Pancreas (tissue), 10 donors: ENCODE data around the gene PDZD7. TPM values are rescaled to one million over a fixed set of nuclear protein-coding genes. Genes with fewer than 3 reads are reported as not detected.
A peak's percentile ranks its signal among the peaks of the same experiment; 100 is the strongest.

ENCODE experiments used
- ATAC-seq, 4 donors: fragments of 200-7000 bp; cut with Tn5 transposase; one replicate each; pipeline versions ENCODE4 v1.8.0 to v1.9.1; 2020; ENCODE audit warnings: mild to moderate bottlenecking in 4 of 4, moderate library complexity in 4 of 4
- DNase-seq, 6 donors: peaks; one replicate each; pipeline ENCODE4 v3.0.0-alpha.2; 2020
- FAIRE-seq: peaks from 2 replicates; lab custom pipeline; 2012; peaks lifted over from hg19 to GRCh38; lab: Jason Lieb, UNC
- H3K27ac ChIP-seq, 4 donors: fragments of 200-600 bp; sonication (generic); 1 replicate in 3 of 4; 2 replicates in 1 of 4; pipeline versions ENCODE4 v1.5.0 to v1.8.0; 2020
- H3K27me3 ChIP-seq, 4 donors: fragments of 200-600 bp; one replicate each; pipeline ENCODE4 v1.8.0; 2021
- H3K36me3 ChIP-seq, 3 donors: fragments of 200-600 bp; sonication (generic) in 1 of 3; one replicate each; pipeline versions ENCODE4 v1.5.0 to v1.8.0; 2020 to 2021
- H3K4me1 ChIP-seq, 3 donors: fragments of 200-600 bp; one replicate each; pipeline ENCODE4 v1.8.0; 2021
- H3K4me3 ChIP-seq, 4 donors: fragments of 200-600 bp; sonication (generic) in 2 of 4; one replicate each; pipeline versions ENCODE4 v1.5.0 to v1.8.0; 2020 to 2021
- H3K9me3 ChIP-seq, 4 donors: fragments of 200-600 bp; one replicate each; pipeline ENCODE4 v1.8.0; 2021
- CTCF ChIP-seq, 4 donors: fragments of 200-600 bp; sonication (generic) in 3 of 4; IDR thresholded peaks; one replicate each; pipeline versions ENCODE4 v1.5.0 to v1.8.0; 2021; ENCODE audit warnings: antibody characterized with exemption in 4 of 4
- WGBS, 2 donors: extraction: QIAGEN DNeasy Blood & Tissue Kit; methylation state at CpG; one replicate each; pipeline ENCODE4 v1.1.7; 2013; 5-methylcytosine and 5-hydroxymethylcytosine counted together
- intact Hi-C, 3 donors: fragments of 100-400 bp; cut with DNase I; formaldehyde crosslinking; loops; one replicate each; pipeline versions ENCODE4 v1.11.1 to v1.14.2; 2022
- polyA plus RNA-seq, 2 donors: library from polyadenylated mRNA; stranded (reverse); fragments of 200-250 nt; gene quantifications; one replicate each; pipeline ENCODE4 v1.2.3, GENCODE V29; 2013
- total RNA-seq, 6 donors: library from RNA; stranded (reverse); fragmentation: NEBNext Ultra II Directional in 4 of 6; extraction: Animal tissue kit (Norgen Biotek cat#: 25700) in 4 of 6; gene quantifications; one replicate each; pipeline versions ENCODE4 v1.2.1 to v1.2.4, GENCODE V29; 2021 to 2023
- donor health status: healthy with polysubstance abuse.
- donor health status: DM: no; HTN: no; CAD: no; lungs with moderate emphysema.
- donor health status: DM: no; HTN: no; CAD: no.
- donor health status: control.
- donor health status: control.
- donor health status: Bipolar disorder and iron deficiency.
- donor health status: DM: yes; HTN: yes; CAD: no.
- donor health status: DM: no; HTN: no; CAD: no.
- donor health status: DM: no; HTN: no; CAD: no.
- donor health status: DM: yes; HTN: yes; CAD: no.

Gene PDZD7
- total and polyA plus RNA-seq, 8 donors, result 0.18 to 0.99 (median 0.38) TPM

- Histone ChIP-seq H3K9me3 (no peaks in the 10 kb centered on the region), H3K36me3 (peaks cover 0 to 13% (median 9%) of the 10 kb centered on the region in 3 donors), H3K27me3 (no peaks in the 10 kb centered on the region), H3K27ac (no peak overlapping the region), H3K4me3 (no peak overlapping the region), H3K4me1 (peaks cover 0 to 3% (median 0%) of the 10 kb centered on the region in 3 donors)
- FAIRE-seq, result no peak
- no peak for ATAC-seq
- intact Hi-C loops, result no loop called here
- no peak for TF ChIP-seq CTCF (IDR thresholded peaks at IDR 0.05)
- no peak for DNase-seq
- WGBS, 2 donors, result 54% methylated on average over 13 of the region's 13 CpGs
Measured at GRCh38 chr10:101007915-101008822, 22.8 kb downstream of the PDZD7 start.

- no peak overlapping the region for H3K4me3 ChIP-seq
- H3K27ac ChIP-seq, result no peak overlapping the region
- H3K27me3 ChIP-seq, result no peaks in the 10 kb centered on the region
- WGBS, 2 donors, result 77 to 85% methylated on average over 11 of the region's 11 CpGs
- H3K4me1 ChIP-seq, result no peaks in the 10 kb centered on the region
- ATAC-seq, result peak in 1 of 4 donors; percentile 20
- intact Hi-C loops, result no loop called here
- H3K9me3 ChIP-seq, result no peaks in the 10 kb centered on the region
- no peak for FAIRE-seq
- peaks cover 0 to 13% (median 9%) of the 10 kb centered on the region in 3 donors for H3K36me3 ChIP-seq
- TF ChIP-seq CTCF (IDR thresholded peaks at IDR 0.05), result no peak
- DNase-seq, result peak in 2 of 6 donors; percentile 42 to 43
Measured at GRCh38 chr10:101007099-101007711, 23.7 kb downstream of the PDZD7 start.

- 90% methylated on average over 32 to 33 of the region's 33 CpGs for WGBS, 2 donors
- ATAC-seq, result no peak
Measured at GRCh38 chr10:101006593-101007098, 24.3 kb downstream of the PDZD7 start.

GRCh38 chr10:101005869-101006567 is 24.9 kb downstream of the PDZD7 start:
- FAIRE-seq, result no peak
- WGBS, 2 donors, result 93 to 97% methylated on average over 4 of the region's 4 CpGs

More at GRCh38 chr10:101006593-101007098, 24.3 kb downstream of the PDZD7 start:
- H3K4me3 ChIP-seq, result no peak overlapping the region
- H3K4me1 ChIP-seq, result peaks cover 0 to 2% (median 0%) of the 10 kb centered on the region in 3 donors
- FAIRE-seq (no peak), DNase-seq (peak in 1 of 6 donors; percentile 77)
- no peaks in the 10 kb centered on the region for H3K27me3 ChIP-seq
- H3K36me3 ChIP-seq, result peaks cover 0 to 13% (median 9%) of the 10 kb centered on the region in 3 donors
- intact Hi-C loops, result no loop called here
- no peak overlapping the region for H3K27ac ChIP-seq
- TF ChIP-seq CTCF (IDR thresholded peaks at IDR 0.05), result no peak
- H3K9me3 ChIP-seq, result no peaks in the 10 kb centered on the region

More at GRCh38 chr10:101005869-101006567, 24.9 kb downstream of the PDZD7 start:
- no peaks in the 10 kb centered on the region for H3K9me3 ChIP-seq
- intact Hi-C loops, result no loop called here
- TF ChIP-seq CTCF (IDR thresholded peaks at IDR 0.05), result no peak
- DNase-seq, result peak in 1 of 6 donors; percentile 31
- H3K36me3 ChIP-seq, result peaks cover 0 to 13% (median 9%) of the 10 kb centered on the region in 3 donors
- ATAC-seq, result no peak
- no peaks in the 10 kb centered on the region for H3K27me3 ChIP-seq
- no peak overlapping the region for H3K4me3 ChIP-seq
- no peak overlapping the region for H3K27ac ChIP-seq
- H3K4me1 ChIP-seq, result peaks cover 0 to 7% (median 0%) of the 10 kb centered on the region in 3 donors
